SU-DHL-6 (cell line): ENCODE measurements around the gene KCND3.

Experiments used
- H2AFZ ChIP-seq: fragments of 200-600 bp; sonication (generic); 2 replicates; pipeline ENCODE4 v1.6.1; 2014; ENCODE audit warnings: low read depth, mild to moderate bottlenecking, moderate library complexity, mixed read lengths, antibody characterized with exemption, low read length; ENCODE audit not compliant: severe bottlenecking
- H3F3A ChIP-seq: fragments of 200-600 bp; shearing (Covaris generic); 2 replicates; pipeline ENCODE4 v1.6.0; 2016; ENCODE audit warnings: antibody characterized with exemption, mild to moderate bottlenecking; ENCODE audit not compliant: insufficient read depth
- H3K27ac ChIP-seq: fragments of 200-600 bp; sonication (generic); 2 replicates; pipeline ENCODE4 v1.5.1; 2016; ENCODE audit warnings: low read depth, mild to moderate bottlenecking, low read length, moderate library complexity, mixed read lengths
- H3K27me3 ChIP-seq: fragments of 200-600 bp; sonication (generic), shearing (Covaris generic); 2 replicates; pipeline ENCODE4 v1.6.0; 2014; ENCODE audit warnings: mild to moderate bottlenecking, low read length
- H3K36me3 ChIP-seq: fragments of 200-600 bp; sonication (generic); 2 replicates; pipeline ENCODE4 v1.6.1; 2014; ENCODE audit warnings: mild to moderate bottlenecking, low read length, mixed read lengths
- H3K4me2 ChIP-seq: fragments of 300-600, 200-600 bp; shearing (Covaris generic), sonication (generic); 2 replicates; pipeline ENCODE4 v1.6.0; 2014; ENCODE audit warnings: low read length, low read depth, mild to moderate bottlenecking; ENCODE audit not compliant: poor library complexity, severe bottlenecking
- H3K4me3 ChIP-seq: fragments of 200-600 bp; sonication (generic); 2 replicates; pipeline ENCODE4 v1.5.1; 2014; ENCODE audit warnings: antibody characterized with exemption, low read length, mild to moderate bottlenecking, mixed read lengths; ENCODE audit not compliant: insufficient read depth, poor library complexity, severe bottlenecking
- H3K79me2 ChIP-seq: fragments of 200-600 bp; sonication (generic); 2 replicates; pipeline ENCODE4 v1.6.1; 2014; ENCODE audit warnings: mild to moderate bottlenecking, low read length, moderate library complexity; ENCODE audit not compliant: insufficient read depth
- H3K9ac ChIP-seq: fragments of 200-600 bp; sonication (generic); 2 replicates; pipeline ENCODE4 v1.7.0; 2014; ENCODE audit warnings: mild to moderate bottlenecking, low read length
- H3K9me2 ChIP-seq: fragments of 200-600 bp; sonication (generic); replicated peaks from 2 replicates; pipeline ENCODE4 v1.6.1; 2014; ENCODE audit warnings: low read length; ENCODE audit not compliant: insufficient read depth
- H3K9me3 ChIP-seq: fragments of 200-600 bp; sonication (generic); 2 replicates; pipeline ENCODE4 v1.6.1; 2014; ENCODE audit warnings: low read length, mixed read lengths; ENCODE audit not compliant: insufficient read depth
- H4K20me1 ChIP-seq: fragments of 200-600 bp; sonication (generic); 2 replicates; pipeline ENCODE4 v1.6.1; 2014; ENCODE audit warnings: low read depth, mild to moderate bottlenecking, antibody characterized with exemption, low read length, moderate library complexity, mixed read lengths
- CTCF ChIP-seq: fragments of 200-600 bp; sonication (generic); IDR thresholded peaks from one replicate; pipeline ENCODE4 v1.5.1; 2017; ENCODE audit warnings: antibody characterized with exemption, mild to moderate bottlenecking, low read length, moderate library complexity; ENCODE audit not compliant: insufficient read depth, poor library complexity, severe bottlenecking
- EZH2phosphoT487 ChIP-seq: fragments of 200-600 bp; sonication (generic), shearing (Covaris generic); conservative IDR thresholded peaks from 2 replicates; pipeline ENCODE4 v1.6.1; 2018; ENCODE audit warnings: mild to moderate bottlenecking, antibody characterized with exemption, low read length, moderate library complexity, mixed read lengths

Gene KCND3

GRCh38 chr1:111739194-111739924, 250.1 kb downstream of the KCND3 start, which contains the start of gene INKA2:
Gene INKA2, minus strand, starts transcription at chr1:111739395. Its CDS starts 153 bp downstream, at chr1:111739242.
- Histone ChIP-seq H3K9me3 (no peaks in the 10 kb centered on the region), H3K9me2 (no peaks in the 10 kb centered on the region), H3K4me2 (peak within 1 kb of the TSS; percentile 59), H3K4me3 (peak within 1 kb of the TSS; percentile 57), H3K27ac (peak within 1 kb of the TSS; percentile 64), H2AFZ (peak within 1 kb of the TSS; percentile 52), H3K79me2 (no peaks in the 10 kb centered on the region), H3K9ac (peak within 1 kb of the TSS; percentile 79), H3K27me3 (no peaks in the 10 kb centered on the region), H3K36me3 (no peaks in the 10 kb centered on the region; the same call in 1 of the 2 replicates), H3F3A (no peaks in the 10 kb centered on the region), H4K20me1 (no peaks in the 10 kb centered on the region)
- TF ChIP-seq CTCF (no peak), EZH2phosphoT487 (no peak)

GRCh38 chr1:111738436-111739193, 250.9 kb downstream of the KCND3 start:
- H3K36me3 ChIP-seq = no peaks in the 10 kb centered on the region; the same call in 1 of the 2 replicates
- peak overlapping the region; percentile 79 for H3K9ac ChIP-seq
- H3K79me2 ChIP-seq = no peaks in the 10 kb centered on the region
- H4K20me1 ChIP-seq = no peaks in the 10 kb centered on the region
- H3K9me3 ChIP-seq = no peaks in the 10 kb centered on the region
- TF ChIP-seq CTCF = no peak
- TF ChIP-seq EZH2phosphoT487 = no peak
- no peaks in the 10 kb centered on the region for H3K9me2 ChIP-seq
- peak overlapping the region; percentile 59 for H3K4me2 ChIP-seq
- no peaks in the 10 kb centered on the region for H3K27me3 ChIP-seq
- peak overlapping the region; percentile 64 for H3K27ac ChIP-seq
- peak overlapping the region; percentile 52 for H2AFZ ChIP-seq
- peak overlapping the region; percentile 57 for H3K4me3 ChIP-seq
- H3F3A ChIP-seq = no peaks in the 10 kb centered on the region

GRCh38 chr1:111738133-111738435, 251.4 kb downstream of the KCND3 start:
- Histone ChIP-seq H3K36me3 (no peaks in the 10 kb centered on the region; the same call in 1 of the 2 replicates), H3K9me3 (no peaks in the 10 kb centered on the region), H2AFZ (no peak overlapping the region), H3K27me3 (no peaks in the 10 kb centered on the region), H3K4me3 (peak overlapping the region; percentile 57), H3K9ac (peak overlapping the region; percentile 79), H3K4me2 (peak overlapping the region; percentile 59), H3K79me2 (no peaks in the 10 kb centered on the region), H3K9me2 (no peaks in the 10 kb centered on the region), H3K27ac (peak overlapping the region; percentile 15; the same call in 1 of the 2 replicates), H3F3A (no peaks in the 10 kb centered on the region), H4K20me1 (no peaks in the 10 kb centered on the region)
- TF ChIP-seq EZH2phosphoT487 (no peak), CTCF (no peak)
